Transverse colon (tissue), 4 donors: ENCODE results near the gene SECISBP2. TPM values are rescaled to one million over a fixed set of nuclear protein-coding genes. Genes with fewer than 3 reads are reported as not detected.
"Not testable (repeated sequence)": the region's sequence is repeated elsewhere in the genome, so short reads cannot be mapped to it uniquely, and the experiment has no call there.

Experiments used
- DNase-seq: peaks from one replicate; pipeline ENCODE4 v3.0.0-alpha.2; 2019
- H3K27ac ChIP-seq, 4 donors: fragments of 200-600 bp; sonication (generic); 2 replicates each; pipeline ENCODE4 v1.5.1; 2016 to 2018; ENCODE audit warnings: inconsistent platforms in 4 of 4
- H3K27me3 ChIP-seq: fragments of 200-600 bp; sonication (generic); 2 replicates; pipeline ENCODE4 v1.5.1; 2017; ENCODE audit warnings: inconsistent platforms
- H3K36me3 ChIP-seq, 4 donors: fragments of 200-600 bp; sonication (generic); 2 replicates each; pipeline ENCODE4 v1.5.1; 2017 to 2019; ENCODE audit warnings: inconsistent platforms in 4 of 4
- H3K4me1 ChIP-seq, 4 donors: fragments of 200-600 bp; sonication (generic); 2 replicates each; pipeline ENCODE4 v1.5.1; 2017 to 2020; ENCODE audit warnings: inconsistent platforms in 4 of 4
- H3K4me3 ChIP-seq, 4 donors: fragments of 200-600 bp; sonication (generic); 1 replicate in 1 of 4; 2 replicates in 3 of 4; pipeline versions ENCODE4 v1.5.1 to v1.6.1; 2017 to 2019; ENCODE audit warnings: inconsistent platforms in 4 of 4
- H3K9me3 ChIP-seq, 2 donors: fragments of 200-600 bp; sonication (generic); 2 replicates each; pipeline ENCODE4 v1.5.1; 2017 to 2019; ENCODE audit warnings: inconsistent platforms in 2 of 2
- EP300 ChIP-seq: sonication (generic); formaldehyde crosslinking; IDR thresholded peaks from one replicate; pipeline ENCODE4 v1.6.1; 2017; ENCODE audit warnings: antibody characterized with exemption, low read depth
- POLR2A ChIP-seq: fragments of 450-650 bp; IDR thresholded peaks from one replicate; pipeline ENCODE4 v1.6.1; 2016; ENCODE audit warnings: antibody characterized with exemption, mild to moderate bottlenecking, moderate library complexity
- POLR2AphosphoS5 ChIP-seq, 3 donors: sonication (generic); formaldehyde crosslinking; IDR thresholded peaks; one replicate each; pipeline ENCODE4 v1.6.1; 2016; ENCODE audit warnings: antibody characterized with exemption in 3 of 3
- WGBS, 2 donors: methylation state at CpG; one replicate each; pipeline ENCODE4 v1.1.5; 2018; ENCODE audit warnings: low coverage in 1 of 2; 5-methylcytosine and 5-hydroxymethylcytosine counted together
- in situ Hi-C, 4 donors: fragments of 200-750 bp; cut with MboI; loops; one replicate each; pipeline versions ENCODE4 v1.15.0 to v1.15.1; 2017; ENCODE audit warnings: low sequenced_read_pairs in 3 of 4, low pct_ligation_motif_present in 1 of 4, low pct_unique_long_range_greater_than_20kb in 1 of 4
- intact Hi-C: fragments of 100-400 bp; cut with DNase I; formaldehyde crosslinking; loops from one replicate; pipeline ENCODE4 v1.15.1; 2023; ENCODE audit warnings: low total_unique reads
- total RNA-seq, 4 donors: library from RNA; depleted of rRNA; stranded (reverse); fragments of >200 nt; gene quantifications; one replicate each; pipeline ENCODE4 v1.1.0, GENCODE V29; 2016
- TF ChIP-seq, protein P1 (sequence below), 5 experiments: fragments of 200-600 bp in 3 of 5; fragments of 450-650 bp in 2 of 5; sonication (generic) in 3 of 5; IDR thresholded peaks; 1 replicate in 2 of 5; 2 replicates in 3 of 5; pipeline ENCODE4 v1.5.1; 2016 to 2017; ENCODE audit warnings: antibody characterized with exemption in 5 of 5, inconsistent platforms in 3 of 5, mild to moderate bottlenecking in 2 of 5, moderate library complexity in 1 of 5

SECISBP2 gene
- total RNA-seq, 4 donors from 2014 or later = 46.8 to 127 (median 69.6) TPM

DNA sequence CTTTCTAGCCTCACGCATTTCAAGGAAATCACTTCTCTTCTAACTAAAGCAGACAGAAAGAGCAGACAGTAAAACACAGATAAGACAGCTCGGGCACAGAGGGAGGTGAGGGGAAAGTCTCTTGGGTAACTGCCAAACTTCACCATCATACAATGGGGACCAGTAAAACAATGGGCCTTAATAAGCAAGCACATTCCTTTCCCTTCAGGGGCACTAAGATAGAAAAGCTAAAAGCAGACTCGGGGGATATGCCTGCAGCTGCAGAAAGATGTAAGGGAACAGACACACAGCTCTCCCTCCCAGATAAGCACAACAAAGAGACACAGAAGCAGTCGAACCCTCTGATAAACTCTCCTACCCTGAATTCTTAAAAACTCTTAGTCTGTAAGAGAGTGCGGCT, 22.9 kb upstream of the SECISBP2 start:
- no peak overlapping the region for H3K4me3 ChIP-seq
- WGBS, 2 donors = 61 to 62% methylated on average over 4 to 5 of the region's 5 CpGs
- intact Hi-C loops = no loop called here
- in situ Hi-C loops = no loop called here
- H3K27ac ChIP-seq = no peak overlapping the region
- no peaks in the 10 kb centered on the region for H3K4me1 ChIP-seq
- H3K36me3 ChIP-seq = no peaks in the 10 kb centered on the region
- TF ChIP-seq EP300 = no peak
- no peak for TF ChIP-seq POLR2A
- TF ChIP-seq, protein P1, sequence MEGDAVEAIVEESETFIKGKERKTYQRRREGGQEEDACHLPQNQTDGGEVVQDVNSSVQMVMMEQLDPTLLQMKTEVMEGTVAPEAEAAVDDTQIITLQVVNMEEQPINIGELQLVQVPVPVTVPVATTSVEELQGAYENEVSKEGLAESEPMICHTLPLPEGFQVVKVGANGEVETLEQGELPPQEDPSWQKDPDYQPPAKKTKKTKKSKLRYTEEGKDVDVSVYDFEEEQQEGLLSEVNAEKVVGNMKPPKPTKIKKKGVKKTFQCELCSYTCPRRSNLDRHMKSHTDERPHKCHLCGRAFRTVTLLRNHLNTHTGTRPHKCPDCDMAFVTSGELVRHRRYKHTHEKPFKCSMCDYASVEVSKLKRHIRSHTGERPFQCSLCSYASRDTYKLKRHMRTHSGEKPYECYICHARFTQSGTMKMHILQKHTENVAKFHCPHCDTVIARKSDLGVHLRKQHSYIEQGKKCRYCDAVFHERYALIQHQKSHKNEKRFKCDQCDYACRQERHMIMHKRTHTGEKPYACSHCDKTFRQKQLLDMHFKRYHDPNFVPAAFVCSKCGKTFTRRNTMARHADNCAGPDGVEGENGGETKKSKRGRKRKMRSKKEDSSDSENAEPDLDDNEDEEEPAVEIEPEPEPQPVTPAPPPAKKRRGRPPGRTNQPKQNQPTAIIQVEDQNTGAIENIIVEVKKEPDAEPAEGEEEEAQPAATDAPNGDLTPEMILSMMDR (IDR thresholded peaks at IDR 0.05) = no peak
- TF ChIP-seq POLR2AphosphoS5 (IDR thresholded peaks at IDR 0.05) = no peak
- H3K9me3 ChIP-seq = peaks cover 0 to 6% of the 10 kb centered on the region in 2 donors
- no peak for DNase-seq
- no peaks in the 10 kb centered on the region for H3K27me3 ChIP-seq

DNA sequence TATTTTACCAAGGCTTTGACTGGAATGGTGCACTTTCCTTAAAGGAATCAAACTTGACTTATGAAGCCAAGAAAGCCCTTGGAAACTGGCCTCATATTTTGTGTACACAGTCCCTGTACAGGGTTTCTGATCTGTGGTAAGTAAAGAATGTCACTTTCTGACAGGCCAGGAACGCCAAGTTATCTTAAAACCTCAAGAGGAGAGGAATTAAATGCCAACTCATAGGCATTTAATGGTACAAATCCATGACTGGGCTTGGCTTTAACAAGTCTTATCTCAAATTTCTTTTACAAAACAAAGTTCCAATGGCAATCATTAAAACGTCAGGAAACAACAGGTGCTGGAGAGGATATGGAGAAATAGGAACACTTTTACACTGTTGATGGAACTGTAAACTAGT, 16.3 kb upstream of the SECISBP2 start:
- in situ Hi-C loops, H3K4me1 ChIP-seq, H3K9me3 ChIP-seq, DNase-seq, H3K36me3 ChIP-seq, H3K27ac ChIP-seq, H3K4me3 ChIP-seq, H3K27me3 ChIP-seq, intact Hi-C loops: not testable (repeated sequence)
- WGBS, 2 donors = 75 to 86% methylated on average over 1 to 2 of the region's 2 CpGs

DNA sequence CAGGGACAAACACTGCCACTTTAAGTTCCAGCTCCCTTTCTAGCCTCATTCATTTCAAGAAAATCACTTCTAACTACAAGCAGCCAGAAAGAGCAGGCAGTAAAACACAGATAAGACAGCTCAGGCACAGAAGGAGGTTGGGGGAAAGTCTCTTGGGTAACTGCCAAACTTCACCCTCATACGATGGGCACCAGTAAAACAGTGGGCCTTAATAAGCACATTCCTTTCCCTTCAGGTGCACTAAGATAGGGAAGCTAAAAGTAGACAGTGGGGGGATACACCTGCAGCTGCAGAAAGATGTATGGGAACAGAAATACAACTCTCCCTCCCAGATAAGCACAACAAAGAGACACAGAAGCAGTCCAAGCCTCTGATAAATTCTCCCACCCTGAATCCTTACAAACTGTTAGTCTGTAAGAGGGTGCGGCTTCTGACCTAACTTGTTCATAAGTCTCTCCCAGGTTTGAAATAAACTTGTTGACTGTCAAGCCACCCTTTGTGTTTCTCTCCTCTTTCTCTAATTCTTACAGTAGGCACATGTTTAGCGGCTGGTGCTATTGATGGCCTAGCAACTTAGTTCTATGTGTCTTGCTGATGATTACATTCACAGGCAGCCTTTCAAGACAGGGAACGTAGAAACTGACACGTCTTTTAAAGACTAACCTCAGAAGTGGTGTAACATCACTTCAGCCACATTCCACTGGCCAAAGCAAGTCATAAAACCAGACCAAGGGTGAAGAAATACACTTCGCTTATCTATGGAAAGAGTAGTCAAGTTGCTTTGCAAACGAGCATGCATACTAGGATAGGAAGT, 14.1 kb upstream of the SECISBP2 start:
- no peak overlapping the region for H3K27ac ChIP-seq
- no peaks in the 10 kb centered on the region for H3K27me3 ChIP-seq
- no peaks in the 10 kb centered on the region for H3K36me3 ChIP-seq
- peaks cover 0 to under 1% (median 0%) of the 10 kb centered on the region in 4 donors for H3K4me1 ChIP-seq
- TF ChIP-seq POLR2AphosphoS5 (IDR thresholded peaks at IDR 0.05) (no peak), EP300 (no peak), POLR2A (no peak)
- TF ChIP-seq, protein P1 (IDR thresholded peaks at IDR 0.05) = no peak
- no peaks in the 10 kb centered on the region for H3K9me3 ChIP-seq
- no peak overlapping the region for H3K4me3 ChIP-seq
- in situ Hi-C loops = no loop called here
- intact Hi-C loops = no loop called here
- DNase-seq = no peak
- WGBS, 2 donors = 78 to 84% methylated on average over 6 to 7 of the region's 7 CpGs

DNA sequence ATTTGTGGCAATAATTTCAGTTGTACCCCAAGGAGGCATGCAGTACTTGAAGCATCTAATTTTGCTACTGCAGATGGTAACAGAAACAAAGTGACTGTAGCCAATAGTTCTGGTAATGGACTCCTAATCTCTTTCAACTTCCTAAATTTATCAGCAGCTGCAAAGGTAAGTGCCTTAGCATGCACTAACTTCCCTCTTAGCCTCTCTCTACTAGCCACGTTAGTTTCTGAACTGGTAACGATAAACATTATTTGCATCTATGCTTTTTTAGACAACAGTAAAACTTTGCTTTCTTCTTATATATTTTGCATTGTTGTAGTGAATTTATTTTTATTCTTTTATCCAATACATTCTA, 13.5 kb upstream of the SECISBP2 start:
- 76 to 93% methylated on average over 2 of the region's 2 CpGs for WGBS, 2 donors
- in situ Hi-C loops = no loop called here
- peaks cover 2 to 6% (median 5%) of the 10 kb centered on the region in 4 donors for H3K4me1 ChIP-seq
- TF ChIP-seq, protein P1 (IDR thresholded peaks at IDR 0.05) = no peak
- TF ChIP-seq POLR2A (no peak), POLR2AphosphoS5 (IDR thresholded peaks at IDR 0.05) (no peak), EP300 (no peak)
- H3K4me3 ChIP-seq = no peak overlapping the region
- intact Hi-C loops = no loop called here
- no peak for DNase-seq
- no peaks in the 10 kb centered on the region for H3K36me3 ChIP-seq
- no peak overlapping the region for H3K27ac ChIP-seq
- H3K9me3 ChIP-seq = no peaks in the 10 kb centered on the region
- no peaks in the 10 kb centered on the region for H3K27me3 ChIP-seq

DNA sequence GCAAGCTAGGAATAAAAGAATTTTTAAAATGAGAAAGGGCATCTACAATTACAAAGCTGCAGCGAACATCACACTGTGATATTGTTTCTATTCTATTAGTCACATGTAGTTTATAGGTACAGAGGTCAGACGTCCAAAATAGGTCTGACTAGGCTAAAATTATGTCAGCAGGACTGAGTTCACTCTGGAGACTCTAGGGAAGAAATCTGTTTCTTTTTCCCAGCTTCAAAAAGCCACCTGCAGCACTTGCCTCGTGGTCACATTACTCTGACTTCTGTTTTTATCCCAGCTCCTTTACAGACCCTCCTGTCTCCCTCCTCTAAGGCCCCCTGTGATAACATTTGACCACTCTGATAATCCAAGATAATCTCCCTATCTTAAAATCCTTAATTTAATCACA, 12.4 kb upstream of the SECISBP2 start:
- in situ Hi-C loops = no loop called here
- TF ChIP-seq POLR2AphosphoS5 (IDR thresholded peaks at IDR 0.05) = no peak
- TF ChIP-seq POLR2A = no peak
- no peak for TF ChIP-seq EP300
- TF ChIP-seq, protein P1 (IDR thresholded peaks at IDR 0.05) = no peak
- H3K4me3 ChIP-seq = no peak overlapping the region
- H3K27ac ChIP-seq = no peak overlapping the region
- no peaks in the 10 kb centered on the region for H3K27me3 ChIP-seq
- no peaks in the 10 kb centered on the region for H3K9me3 ChIP-seq
- no peak for DNase-seq
- peaks cover 3 to 9% (median 7%) of the 10 kb centered on the region in 4 donors for H3K4me1 ChIP-seq
- no peaks in the 10 kb centered on the region for H3K36me3 ChIP-seq
- WGBS, 2 donors = 82 to 85% methylated on average over 3 of the region's 3 CpGs
- intact Hi-C loops = no loop called here
